Measurements from ENCODE around the gene SLC25A34. TPM values are rescaled to one million over a fixed set of nuclear protein-coding genes. Genes with fewer than 3 reads are reported as not detected.
A peak's percentile ranks its signal among the peaks of the same experiment; 100 is the strongest.

The SLC25A34 gene
- total RNA-seq, 1 experiment from 2014 or later, result 1.1 TPM

- ChIA-PET CTCF (interaction anchor here (0.7 to 2.0 kb wide), 2 partner anchors 30 to 33 kb away, joined by 3 to 5 read pairs; no protein-coding TSS in a partner anchor), POLR2A (no interaction called here)
- Mint-ChIP-seq H3K27me3 (ENCODE audit: low read depth) (no peaks in the 10 kb centered on the region), H3K36me3 (no peaks in the 10 kb centered on the region), H3K9me3 (no peaks in the 10 kb centered on the region), H3K4me3 (no peak overlapping the region), H3K27ac (no peak overlapping the region), H3K4me1 (no peaks in the 10 kb centered on the region)
- DNase-seq (ENCODE audit: low spot score), result no peak
- TF ChIP-seq ZNF121 (CRISPR knock-in tag; IDR thresholded peaks at IDR 0.05) (peak; percentile 24; the same call in 1 of the 2 replicates), ELF4 (CRISPR knock-in tag; IDR thresholded peaks at IDR 0.05; ENCODE audit: low read depth) (no peak)
- ATAC-seq, result no peak
Measured at GRCh38 chr1:15708486-15709137, 27.4 kb upstream of the SLC25A34 start.

- ATAC-seq, result no peak
- no peak overlapping the region for H3K27ac Mint-ChIP-seq
Measured at GRCh38 chr1:15709226-15709625, 26.8 kb upstream of the SLC25A34 start.

GRCh38 chr1:15712168-15712567 lies 23.9 kb upstream of the SLC25A34 start:
- H3K27me3 Mint-ChIP-seq (ENCODE audit: low read depth), result no peaks in the 10 kb centered on the region
- peaks cover 9% of the 10 kb centered on the region for H3K36me3 Mint-ChIP-seq
- ChIA-PET CTCF (interaction anchor here (0.7 kb wide), 1 partner anchor 100 kb away, joined by 7 read pairs; no protein-coding TSS in a partner anchor), POLR2A (no interaction called here)
- no peak for TF ChIP-seq TEAD4 (CRISPR knock-in tag; IDR thresholded peaks at IDR 0.05)
- TF ChIP-seq ZNF121 (CRISPR knock-in tag; IDR thresholded peaks at IDR 0.05), result no peak
- TF ChIP-seq ZBTB43 (CRISPR knock-in tag; IDR thresholded peaks at IDR 0.05), result no peak
- no peak for TF ChIP-seq ETV6 (CRISPR knock-in tag; IDR thresholded peaks at IDR 0.05)
- TF ChIP-seq NR2C2 (CRISPR knock-in tag; IDR thresholded peaks at IDR 0.05), result no peak
- TF ChIP-seq NFATC4 (CRISPR knock-in tag; IDR thresholded peaks at IDR 0.05), result no peak
- TF ChIP-seq PREB (CRISPR knock-in tag; IDR thresholded peaks at IDR 0.05; ENCODE audit: borderline replicate concordance), result no peak
- TF ChIP-seq TCF7 (CRISPR knock-in tag; IDR thresholded peaks at IDR 0.05; ENCODE audit: low read depth), result no peak
- TF ChIP-seq IRF2 (CRISPR knock-in tag; IDR thresholded peaks at IDR 0.05; ENCODE audit: borderline replicate concordance, low read depth), result no peak
- ATAC-seq (no peak), DNase-seq (ENCODE audit: low spot score) (no peak)
- no peaks in the 10 kb centered on the region for H3K9me3 Mint-ChIP-seq
- H3K27ac Mint-ChIP-seq, result no peak overlapping the region
- no peaks in the 10 kb centered on the region for H3K4me1 Mint-ChIP-seq
- H3K4me3 Mint-ChIP-seq, result no peak overlapping the region

More at GRCh38 chr1:15709226-15709625, 26.8 kb upstream of the SLC25A34 start:
- ChIA-PET CTCF (interaction anchor here (2.0 kb wide), 1 partner anchor 30 kb away, joined by 5 read pairs; no protein-coding TSS in a partner anchor), POLR2A (no interaction called here)
- no peak overlapping the region for H3K4me3 Mint-ChIP-seq
- H3K27me3 Mint-ChIP-seq (ENCODE audit: low read depth), result no peaks in the 10 kb centered on the region
- H3K9me3 Mint-ChIP-seq, result no peaks in the 10 kb centered on the region
- no peaks in the 10 kb centered on the region for H3K36me3 Mint-ChIP-seq
- no peaks in the 10 kb centered on the region for H3K4me1 Mint-ChIP-seq
- no peak for TF ChIP-seq ZNF532 (CRISPR knock-in tag; IDR thresholded peaks at IDR 0.05; ENCODE audit: borderline replicate concordance)
- no peak for TF ChIP-seq FOXP1 (CRISPR knock-in tag; IDR thresholded peaks at IDR 0.05; ENCODE audit: borderline replicate concordance)
- TF ChIP-seq RORB (CRISPR knock-in tag; IDR thresholded peaks at IDR 0.05), result no peak
- no peak for TF ChIP-seq MLX (CRISPR knock-in tag; IDR thresholded peaks at IDR 0.05)
- no peak for TF ChIP-seq EMX1 (CRISPR knock-in tag; IDR thresholded peaks at IDR 0.05)
- TF ChIP-seq IRF1 (CRISPR knock-in tag; IDR thresholded peaks at IDR 0.05), result no peak
- DNase-seq (ENCODE audit: low spot score), result no peak

All from WTC11 (cell line).